Lower leg skin (tissue), 3 donors: ENCODE measurements around the gene BPIFB2.

Source experiments
- CTCF ChIP-seq, 3 donors: fragments of 450-650 bp; IDR thresholded peaks; one replicate each; pipeline ENCODE4 v1.5.1; 2016; ENCODE audit warnings: antibody characterized with exemption in 3 of 3, mild to moderate bottlenecking in 3 of 3, moderate library complexity in 2 of 3
- POLR2A ChIP-seq, 2 donors: fragments of 450-650 bp; IDR thresholded peaks; one replicate each; pipeline ENCODE4 v1.6.1; 2016 to 2017; ENCODE audit warnings: antibody characterized with exemption in 2 of 2, mild to moderate bottlenecking in 1 of 2, moderate library complexity in 1 of 2

- no peak for TF ChIP-seq POLR2A (IDR thresholded peaks at IDR 0.05)
- TF ChIP-seq CTCF (IDR thresholded peaks at IDR 0.05) = no peak
These were observed 2.0 kb downstream of the BPIFB2 start for GRCh38 chr20:33009214-33010132.
